Tibial nerve (tissue), 4 donors: ENCODE data around the gene GNA14.

ENCODE experiments used
- EP300 ChIP-seq, 2 donors: sonication (generic); formaldehyde crosslinking; IDR thresholded peaks; one replicate each; pipeline ENCODE4 v1.6.1; 2017; ENCODE audit warnings: antibody characterized with exemption in 2 of 2, mild to moderate bottlenecking in 1 of 2
- POLR2A ChIP-seq, 2 donors: fragments of 450-650 bp; IDR thresholded peaks; one replicate each; pipeline ENCODE4 v1.6.1; 2017; ENCODE audit warnings: antibody characterized with exemption in 2 of 2, mild to moderate bottlenecking in 2 of 2, moderate library complexity in 2 of 2
- TF ChIP-seq, protein P1 (sequence below), 5 experiments: fragments of 200-600 bp in 3 of 5; fragments of 450-650 bp in 2 of 5; sonication (generic) in 3 of 5; IDR thresholded peaks; one replicate each; pipeline ENCODE4 v1.5.1; 2016 to 2019; ENCODE audit warnings: antibody characterized with exemption in 5 of 5, mild to moderate bottlenecking in 3 of 5, moderate library complexity in 2 of 5

DNA sequence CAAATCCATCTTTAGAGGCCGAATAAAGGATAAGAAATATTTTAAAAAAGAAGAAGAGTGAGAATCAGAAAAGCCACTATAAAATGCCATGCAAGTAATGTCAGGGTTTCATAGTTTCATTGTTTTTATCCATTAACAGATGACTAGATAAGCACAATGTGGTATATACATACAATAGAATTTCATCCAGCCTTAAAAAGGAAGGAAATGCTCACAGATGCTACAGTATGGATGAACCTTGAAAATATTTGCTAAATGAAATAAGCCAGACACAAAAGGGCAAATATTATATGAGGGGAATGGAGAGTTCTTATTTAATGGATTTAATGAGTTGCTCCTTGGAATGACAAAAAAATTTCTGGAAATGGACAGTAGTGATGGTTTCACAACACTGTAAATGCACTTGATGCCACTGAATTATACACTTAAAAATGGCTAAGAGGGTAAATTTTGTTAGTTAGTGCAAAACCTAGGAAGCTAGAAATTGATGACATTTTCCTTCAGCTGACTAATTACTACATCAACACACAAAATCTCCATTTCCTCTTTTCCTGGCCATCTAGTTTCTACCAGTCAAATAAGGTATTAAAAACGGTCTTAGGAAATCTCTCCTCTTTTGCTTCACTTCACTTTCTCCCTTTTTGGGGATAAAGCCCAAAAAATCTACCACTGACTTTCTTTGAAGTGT is 86.6 kb downstream of the GNA14 start:
- TF ChIP-seq POLR2A (IDR thresholded peaks at IDR 0.05) (no peak), EP300 (IDR thresholded peaks at IDR 0.05) (no peak)
- TF ChIP-seq, protein P1, sequence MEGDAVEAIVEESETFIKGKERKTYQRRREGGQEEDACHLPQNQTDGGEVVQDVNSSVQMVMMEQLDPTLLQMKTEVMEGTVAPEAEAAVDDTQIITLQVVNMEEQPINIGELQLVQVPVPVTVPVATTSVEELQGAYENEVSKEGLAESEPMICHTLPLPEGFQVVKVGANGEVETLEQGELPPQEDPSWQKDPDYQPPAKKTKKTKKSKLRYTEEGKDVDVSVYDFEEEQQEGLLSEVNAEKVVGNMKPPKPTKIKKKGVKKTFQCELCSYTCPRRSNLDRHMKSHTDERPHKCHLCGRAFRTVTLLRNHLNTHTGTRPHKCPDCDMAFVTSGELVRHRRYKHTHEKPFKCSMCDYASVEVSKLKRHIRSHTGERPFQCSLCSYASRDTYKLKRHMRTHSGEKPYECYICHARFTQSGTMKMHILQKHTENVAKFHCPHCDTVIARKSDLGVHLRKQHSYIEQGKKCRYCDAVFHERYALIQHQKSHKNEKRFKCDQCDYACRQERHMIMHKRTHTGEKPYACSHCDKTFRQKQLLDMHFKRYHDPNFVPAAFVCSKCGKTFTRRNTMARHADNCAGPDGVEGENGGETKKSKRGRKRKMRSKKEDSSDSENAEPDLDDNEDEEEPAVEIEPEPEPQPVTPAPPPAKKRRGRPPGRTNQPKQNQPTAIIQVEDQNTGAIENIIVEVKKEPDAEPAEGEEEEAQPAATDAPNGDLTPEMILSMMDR (IDR thresholded peaks at IDR 0.05), result no peak
